MCF 10A (cell line): ENCODE measurements around the gene EME2. TPM values are rescaled to one million over a fixed set of nuclear protein-coding genes. Genes with fewer than 3 reads are reported as not detected.

Experiments
- BruUV-seq: library from RNA; stranded (reverse); fragments of 400-500 nt; replicated peaks from 2 replicates; lab custom pipeline; 2021; lab: Mats Ljungman, UMichigan
- CTCF ChIA-PET: fragments of 300-600 bp; sonication (Branson Sonifier 250); formaldehyde crosslinking; extraction: SDS; loops from one replicate; lab custom pipeline; 2021; ENCODE audit warnings: antibody characterized with exemption, inconsistent platforms; lab: Yijun Ruan, JAX
- POLR2A ChIA-PET: fragments of 300-600, 350-650 bp; sonication (Branson Sonifier 250); formaldehyde crosslinking; extraction: SDS; loops from one replicate; lab custom pipeline; 2020; ENCODE audit warnings: antibody characterized with exemption, inconsistent platforms; lab: Yijun Ruan, JAX
- DNase-seq: peaks from one replicate; pipeline ENCODE4 v3.0.0-alpha.2; 2018; ENCODE audit not compliant: unreplicated experiment
- H3K27ac Mint-ChIP-seq: one replicate; pipeline ENCODE4 v1.8.0; 2022; ENCODE audit warnings: mild to moderate bottlenecking, low read depth, mixed read lengths; ENCODE audit not compliant: unreplicated experiment
- H3K27me3 Mint-ChIP-seq: one replicate; pipeline ENCODE4 v1.8.0; 2022; ENCODE audit warnings: mixed read lengths; ENCODE audit not compliant: insufficient read depth, unreplicated experiment
- H3K36me3 Mint-ChIP-seq: one replicate; pipeline ENCODE4 v1.8.0; 2022; ENCODE audit warnings: mild to moderate bottlenecking, moderate library complexity, mixed read lengths; ENCODE audit not compliant: insufficient read depth, unreplicated experiment
- H3K4me1 Mint-ChIP-seq: one replicate; pipeline ENCODE4 v1.8.0; 2022; ENCODE audit warnings: mixed read lengths; ENCODE audit not compliant: insufficient read depth, unreplicated experiment
- H3K4me3 Mint-ChIP-seq: one replicate; pipeline ENCODE4 v1.8.0; 2022; ENCODE audit warnings: mild to moderate bottlenecking, moderate library complexity, mixed read lengths; ENCODE audit not compliant: unreplicated experiment
- H3K9me3 Mint-ChIP-seq: one replicate; pipeline ENCODE4 v1.8.0; 2022; ENCODE audit warnings: mixed read lengths; ENCODE audit not compliant: unreplicated experiment
- intact Hi-C: fragments of 100-400 bp; cut with micrococcal nuclease; formaldehyde crosslinking; loops from 2 replicates; pipeline ENCODE4 v1.14.1; 2022
- total RNA-seq: library from RNA; stranded (reverse); gene quantifications from 2 replicates; pipeline ENCODE4 v1.2.3, GENCODE V29; 2022
- TF ChIP-seq, protein P1 (sequence below): fragments of 200-600 bp; IDR thresholded peaks from one replicate; pipeline ENCODE4 v1.8.0; 2022; ENCODE audit warnings: antibody characterized with exemption, mild to moderate bottlenecking; ENCODE audit not compliant: unreplicated experiment

The EME2 gene
- total RNA-seq, 1 experiment from 2014 or later, result 20.6 TPM

DNA sequence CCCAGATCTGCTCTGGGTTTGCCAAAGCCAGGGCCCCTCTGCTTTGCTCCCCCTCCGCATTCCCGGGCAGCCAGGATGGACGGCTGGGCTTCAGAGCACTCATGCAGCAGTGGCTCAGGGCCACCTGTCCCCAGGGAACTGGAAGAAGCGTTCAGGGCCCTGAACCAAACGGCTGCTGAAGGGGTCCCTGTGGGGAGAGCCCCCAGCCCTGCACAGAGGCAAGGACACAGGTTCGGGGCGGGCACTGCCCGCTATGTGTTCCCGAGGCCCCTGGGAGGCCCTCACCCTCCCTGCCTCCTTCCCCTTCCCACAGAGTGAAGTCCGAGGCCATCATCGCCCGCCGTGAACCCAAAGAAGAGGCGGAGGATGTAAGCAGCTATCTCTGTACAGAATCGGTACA lies 11.7 kb upstream of the EME2 start:
- no peak for DNase-seq
- Mint-ChIP-seq H3K27ac (no peak overlapping the region), H3K9me3 (no peaks in the 10 kb centered on the region), H3K36me3 (peaks cover 35% of the 10 kb centered on the region), H3K4me3 (no peak overlapping the region), H3K27me3 (no peaks in the 10 kb centered on the region), H3K4me1 (no peaks in the 10 kb centered on the region)
- intact Hi-C loops, result no loop called here
- TF ChIP-seq, protein P1, sequence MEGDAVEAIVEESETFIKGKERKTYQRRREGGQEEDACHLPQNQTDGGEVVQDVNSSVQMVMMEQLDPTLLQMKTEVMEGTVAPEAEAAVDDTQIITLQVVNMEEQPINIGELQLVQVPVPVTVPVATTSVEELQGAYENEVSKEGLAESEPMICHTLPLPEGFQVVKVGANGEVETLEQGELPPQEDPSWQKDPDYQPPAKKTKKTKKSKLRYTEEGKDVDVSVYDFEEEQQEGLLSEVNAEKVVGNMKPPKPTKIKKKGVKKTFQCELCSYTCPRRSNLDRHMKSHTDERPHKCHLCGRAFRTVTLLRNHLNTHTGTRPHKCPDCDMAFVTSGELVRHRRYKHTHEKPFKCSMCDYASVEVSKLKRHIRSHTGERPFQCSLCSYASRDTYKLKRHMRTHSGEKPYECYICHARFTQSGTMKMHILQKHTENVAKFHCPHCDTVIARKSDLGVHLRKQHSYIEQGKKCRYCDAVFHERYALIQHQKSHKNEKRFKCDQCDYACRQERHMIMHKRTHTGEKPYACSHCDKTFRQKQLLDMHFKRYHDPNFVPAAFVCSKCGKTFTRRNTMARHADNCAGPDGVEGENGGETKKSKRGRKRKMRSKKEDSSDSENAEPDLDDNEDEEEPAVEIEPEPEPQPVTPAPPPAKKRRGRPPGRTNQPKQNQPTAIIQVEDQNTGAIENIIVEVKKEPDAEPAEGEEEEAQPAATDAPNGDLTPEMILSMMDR, result no peak
- ChIA-PET POLR2A (no interaction called here), CTCF (no interaction called here)
- BruUV-seq, result no TSS peak

DNA sequence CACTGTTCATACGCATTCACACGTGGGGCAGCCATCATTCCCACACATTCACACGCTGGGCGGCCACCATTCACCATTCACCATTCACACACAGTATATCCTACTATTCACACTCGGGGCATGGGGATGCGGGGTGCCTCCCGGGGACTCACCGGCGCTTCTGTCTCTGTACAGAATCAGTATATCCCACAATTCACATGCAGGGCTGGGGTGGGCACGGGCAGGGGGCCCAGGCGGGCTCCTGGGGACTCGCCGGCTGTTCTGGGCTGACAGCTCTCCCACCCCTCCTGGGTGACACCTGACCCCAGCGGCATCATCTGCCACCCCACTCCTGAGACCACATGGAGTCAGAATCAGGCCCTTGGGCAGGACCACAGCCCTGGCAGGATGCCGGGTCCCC lies 10.9 kb upstream of the EME2 start:
- DNase-seq, result no peak
- Mint-ChIP-seq H3K27ac (no peak overlapping the region), H3K4me3 (no peak overlapping the region), H3K4me1 (no peaks in the 10 kb centered on the region), H3K27me3 (no peaks in the 10 kb centered on the region), H3K36me3 (peaks cover 40% of the 10 kb centered on the region), H3K9me3 (no peaks in the 10 kb centered on the region)
- TF ChIP-seq, protein P1, result no peak
- intact Hi-C loops, result no loop called here
- BruUV-seq, result no TSS peak
- CTCF ChIA-PET, result no interaction called here
- POLR2A ChIA-PET, result no interaction called here

GRCh38 chr16:1762196-1762878 lies 10.3 kb upstream of the EME2 start:
- BruUV-seq, result no TSS peak
- Mint-ChIP-seq H3K4me3 (no peak overlapping the region), H3K27me3 (no peaks in the 10 kb centered on the region), H3K4me1 (no peaks in the 10 kb centered on the region), H3K36me3 (peaks cover 46% of the 10 kb centered on the region), H3K9me3 (no peaks in the 10 kb centered on the region), H3K27ac (no peak overlapping the region)
- ChIA-PET CTCF (interaction anchor here (1.0 kb wide), 1 partner anchor 12 kb away, joined by 3 read pairs; no protein-coding TSS in a partner anchor), POLR2A (no interaction called here)
- DNase-seq, result no peak
- intact Hi-C loops, result no loop called here
- TF ChIP-seq, protein P1, result no peak

DNA sequence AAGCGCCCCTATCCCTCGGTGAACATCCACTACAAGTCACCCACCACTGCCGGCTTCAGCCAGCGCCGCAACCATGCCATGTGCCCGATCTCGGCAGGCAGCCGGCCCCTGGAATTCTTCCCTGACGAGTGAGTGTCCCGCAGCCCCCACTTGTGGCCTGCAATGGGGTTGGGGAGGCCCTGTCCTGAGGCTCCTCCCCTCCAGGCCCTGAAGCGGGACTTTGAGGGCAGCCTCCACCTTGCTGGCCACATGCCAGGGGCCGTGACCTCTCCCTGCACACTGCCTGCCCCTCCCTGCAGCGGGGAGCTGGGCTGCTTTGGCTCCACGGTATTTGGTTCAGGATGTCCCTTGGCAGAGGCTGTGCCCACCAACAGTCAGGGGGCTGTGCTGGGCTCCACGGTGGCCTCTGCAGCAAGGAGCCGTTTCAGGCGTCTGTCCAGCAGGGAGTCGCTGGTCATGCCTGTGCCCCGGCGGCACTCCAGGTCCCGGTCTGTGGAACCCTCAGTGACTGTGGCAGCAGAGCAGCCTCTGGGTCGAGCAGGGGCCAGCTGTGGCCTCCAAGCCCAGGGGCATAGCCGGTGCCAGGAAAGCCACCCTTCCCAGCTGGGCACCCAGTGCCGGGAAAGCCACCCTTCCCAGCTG lies 9.6 kb upstream of the EME2 start:
- intact Hi-C loops, result no loop called here
- no peak for DNase-seq
- Mint-ChIP-seq H3K9me3 (no peaks in the 10 kb centered on the region), H3K27me3 (no peaks in the 10 kb centered on the region), H3K36me3 (peaks cover 53% of the 10 kb centered on the region), H3K4me3 (no peak overlapping the region), H3K27ac (no peak overlapping the region), H3K4me1 (no peaks in the 10 kb centered on the region)
- TF ChIP-seq, protein P1, result no peak
- POLR2A ChIA-PET, result no interaction called here
- CTCF ChIA-PET, result interaction anchor here (0.6 to 1.0 kb wide), 3 partner anchors 12 to 56 kb away, joined by 3 read pairs; no protein-coding TSS in a partner anchor
- no TSS peak for BruUV-seq
